Uterus (tissue), 2 donors: Measurements from ENCODE around the gene CSNK1G3.

Experiments used
- POLR2A ChIP-seq, 2 donors: fragments of 450-650 bp; IDR thresholded peaks; one replicate each; pipeline ENCODE4 v1.6.1; 2016; ENCODE audit warnings: antibody characterized with exemption in 2 of 2, mild to moderate bottlenecking in 1 of 2, moderate library complexity in 1 of 2
- TF ChIP-seq, protein P1 (sequence below), 4 experiments: fragments of 200-600 bp in 2 of 4; fragments of 450-650 bp in 2 of 4; sonication (generic) in 2 of 4; IDR thresholded peaks; one replicate each; pipeline ENCODE4 v1.5.1; 2016 to 2019; ENCODE audit warnings: antibody characterized with exemption in 4 of 4, mild to moderate bottlenecking in 2 of 4, moderate library complexity in 1 of 4

DNA sequence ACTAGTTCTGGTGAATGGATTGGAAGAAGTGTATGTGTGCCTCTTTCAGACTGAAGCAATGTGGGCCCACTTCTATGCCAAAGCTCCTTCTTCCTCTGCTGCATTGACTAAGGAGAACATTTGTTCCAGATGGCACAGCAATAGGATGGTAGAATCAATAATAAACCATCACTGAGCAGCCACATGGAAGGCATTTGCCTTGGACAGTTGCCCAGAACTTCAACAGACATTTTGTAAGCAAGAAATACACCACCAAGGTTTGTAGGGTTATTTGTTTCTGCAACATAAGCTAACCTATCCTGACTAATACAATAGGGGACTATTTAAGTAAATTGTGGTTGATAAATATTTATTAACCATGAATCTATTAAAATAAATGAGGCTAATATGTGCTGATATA lies 37.7 kb upstream of the CSNK1G3 start:
- TF ChIP-seq, protein P1, sequence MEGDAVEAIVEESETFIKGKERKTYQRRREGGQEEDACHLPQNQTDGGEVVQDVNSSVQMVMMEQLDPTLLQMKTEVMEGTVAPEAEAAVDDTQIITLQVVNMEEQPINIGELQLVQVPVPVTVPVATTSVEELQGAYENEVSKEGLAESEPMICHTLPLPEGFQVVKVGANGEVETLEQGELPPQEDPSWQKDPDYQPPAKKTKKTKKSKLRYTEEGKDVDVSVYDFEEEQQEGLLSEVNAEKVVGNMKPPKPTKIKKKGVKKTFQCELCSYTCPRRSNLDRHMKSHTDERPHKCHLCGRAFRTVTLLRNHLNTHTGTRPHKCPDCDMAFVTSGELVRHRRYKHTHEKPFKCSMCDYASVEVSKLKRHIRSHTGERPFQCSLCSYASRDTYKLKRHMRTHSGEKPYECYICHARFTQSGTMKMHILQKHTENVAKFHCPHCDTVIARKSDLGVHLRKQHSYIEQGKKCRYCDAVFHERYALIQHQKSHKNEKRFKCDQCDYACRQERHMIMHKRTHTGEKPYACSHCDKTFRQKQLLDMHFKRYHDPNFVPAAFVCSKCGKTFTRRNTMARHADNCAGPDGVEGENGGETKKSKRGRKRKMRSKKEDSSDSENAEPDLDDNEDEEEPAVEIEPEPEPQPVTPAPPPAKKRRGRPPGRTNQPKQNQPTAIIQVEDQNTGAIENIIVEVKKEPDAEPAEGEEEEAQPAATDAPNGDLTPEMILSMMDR (IDR thresholded peaks at IDR 0.05) = no peak
- no peak for TF ChIP-seq POLR2A (IDR thresholded peaks at IDR 0.05)
